HG03280 (cell line): ENCODE data around the gene MAN2B2.
"Not testable (repeated sequence)": the region's sequence is repeated elsewhere in the genome, so short reads cannot be mapped to it uniquely, and the experiment has no call there.

Experiments
- ATAC-seq: cut with Tn5 transposase; IDR thresholded peaks from one replicate; pipeline ENCODE4 v1.9.1; 2021; ENCODE audit warnings: mild to moderate bottlenecking, moderate library complexity; ENCODE audit not compliant: unreplicated experiment

The MAN2B2 gene

GRCh38 chr4:6663596-6664393 is 88.8 kb downstream of the MAN2B2 start:
- ATAC-seq = no peak

DNA sequence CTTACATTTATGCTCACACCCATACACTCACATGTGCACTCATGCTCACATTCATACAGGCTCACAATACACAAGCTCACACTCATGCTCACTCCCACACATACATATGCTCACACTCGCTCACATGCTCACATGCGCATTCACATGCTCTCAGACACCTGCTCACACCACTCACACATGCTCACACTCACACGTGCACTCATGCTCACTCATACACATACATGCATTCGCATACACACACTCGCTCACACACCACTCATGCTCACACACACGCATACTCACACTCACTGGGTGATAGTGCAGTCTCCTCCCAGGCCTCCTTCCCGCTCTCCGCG is 90.3 kb downstream of the MAN2B2 start:
- ATAC-seq = no peak

DNA sequence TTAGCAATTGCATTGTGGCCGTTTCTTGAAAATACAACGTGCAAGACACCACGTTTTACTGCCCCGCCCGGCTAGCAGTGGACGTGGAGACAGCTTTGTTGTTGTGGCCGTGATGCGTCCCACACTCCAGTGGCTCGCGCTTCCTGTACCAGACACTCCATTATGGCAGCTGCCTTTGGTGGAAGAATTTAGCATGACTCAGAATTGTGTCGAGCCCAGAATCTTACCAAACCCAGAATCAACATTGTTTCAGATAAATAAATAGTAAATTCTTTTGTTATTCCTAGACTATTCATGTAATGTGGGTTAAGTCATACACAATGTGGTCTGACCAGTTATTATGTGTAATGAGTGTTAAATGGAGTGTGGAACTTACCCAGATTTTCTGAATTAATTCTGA is 93.4 kb downstream of the MAN2B2 start:
- ATAC-seq = no peak

DNA sequence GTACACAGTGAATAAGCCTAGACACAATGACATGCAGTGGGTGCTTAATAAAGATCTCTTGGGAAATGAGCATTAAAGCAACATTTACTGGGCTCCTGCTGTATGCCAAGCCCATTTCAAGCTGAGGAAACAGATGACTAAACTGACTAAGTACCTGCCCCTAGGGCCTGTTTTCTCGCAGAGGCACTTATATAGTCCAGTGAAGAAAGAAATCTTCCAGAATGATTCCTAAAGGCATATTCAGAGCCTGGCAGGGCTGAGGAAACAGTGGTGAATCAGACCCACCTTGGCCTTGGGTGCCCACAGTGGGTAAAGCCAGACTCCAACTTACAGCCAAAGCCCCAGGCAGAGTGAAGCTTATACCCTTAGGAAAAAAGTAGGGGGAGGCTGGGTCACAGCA is 96.7 kb downstream of the MAN2B2 start:
- no peak for ATAC-seq

DNA sequence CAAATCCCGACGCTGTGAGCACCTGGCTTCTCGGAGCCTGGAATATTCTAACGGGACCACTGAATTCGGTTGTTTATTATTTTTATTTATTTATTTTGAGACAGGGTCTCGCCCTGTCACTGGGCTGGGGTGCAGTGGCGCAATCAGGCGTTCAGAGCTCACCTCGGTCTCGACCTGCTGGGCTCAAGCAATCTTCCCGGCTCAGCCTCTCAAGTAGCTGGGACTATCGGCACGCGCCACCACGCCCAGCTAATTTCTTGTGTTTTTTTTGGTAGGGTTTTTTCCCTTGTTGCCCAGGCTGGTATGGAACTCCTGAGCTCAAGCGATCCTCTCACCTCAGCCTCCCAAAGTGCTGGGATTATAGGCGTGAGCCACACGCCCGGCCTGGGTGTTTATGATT is 97.1 kb downstream of the MAN2B2 start:
- ATAC-seq = no peak

- ATAC-seq = not testable (repeated sequence)
Measured at GRCh38 chr4:6672541-6673190, 97.7 kb downstream of the MAN2B2 start.
